GM18526 (cell line): ENCODE measurements around the gene CHRNB1.
A peak's percentile ranks its signal among the peaks of the same experiment; 100 is the strongest.

ENCODE experiments used
- POLR2A ChIP-seq: IDR thresholded peaks from 3 replicates; pipeline ENCODE4 v1.6.1; 2011; ENCODE audit not compliant: insufficient read length; ENCODE audit errors: extremely low read depth

The CHRNB1 gene

DNA sequence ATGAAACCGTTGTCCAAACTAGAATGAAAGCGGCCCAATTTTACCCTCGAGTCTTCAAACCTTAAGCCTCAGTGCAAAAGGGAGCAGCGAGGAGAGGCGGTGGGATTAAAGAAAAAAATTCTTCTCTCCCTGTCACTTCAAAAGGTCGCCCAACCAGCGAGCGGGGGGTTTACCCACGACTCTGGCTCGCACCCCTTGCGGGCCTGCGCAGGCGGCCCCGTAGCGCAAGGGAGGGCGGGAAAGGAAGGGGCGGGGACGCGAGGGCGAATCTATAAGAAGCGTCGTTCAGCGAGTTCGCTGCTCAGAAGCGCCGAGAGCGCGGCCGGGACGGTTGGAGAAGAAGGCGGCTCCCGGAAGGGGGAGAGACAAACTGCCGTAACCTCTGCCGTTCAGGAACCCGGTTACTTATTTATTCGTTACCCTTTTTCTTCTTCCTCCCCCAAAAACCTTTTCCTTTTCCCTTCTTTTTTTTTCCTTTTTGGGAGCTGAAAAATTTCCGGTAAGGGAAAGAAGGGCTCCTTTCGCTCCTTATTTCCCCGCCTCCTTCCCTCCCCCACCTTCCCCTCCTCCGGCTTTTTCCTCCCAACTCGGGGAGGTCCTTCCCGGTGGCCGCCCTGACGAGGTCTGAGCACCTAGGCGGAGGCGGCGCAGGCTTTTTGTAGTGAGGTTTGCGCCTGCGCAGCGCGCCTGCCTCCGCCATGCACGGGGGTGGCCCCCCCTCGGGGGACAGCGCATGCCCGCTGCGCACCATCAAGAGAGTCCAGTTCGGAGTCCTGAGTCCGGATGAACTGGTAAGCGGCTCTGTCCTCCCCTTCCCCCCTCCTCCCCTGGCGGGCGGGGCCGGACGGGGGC lies 39.4 kb downstream of the CHRNB1 start, which contains the start of gene POLR2A:
Gene POLR2A, plus strand, starts transcription at position 300 of the 852 bp plus-strand sequence.
- TF ChIP-seq POLR2A, result peak; percentile 100

DNA sequence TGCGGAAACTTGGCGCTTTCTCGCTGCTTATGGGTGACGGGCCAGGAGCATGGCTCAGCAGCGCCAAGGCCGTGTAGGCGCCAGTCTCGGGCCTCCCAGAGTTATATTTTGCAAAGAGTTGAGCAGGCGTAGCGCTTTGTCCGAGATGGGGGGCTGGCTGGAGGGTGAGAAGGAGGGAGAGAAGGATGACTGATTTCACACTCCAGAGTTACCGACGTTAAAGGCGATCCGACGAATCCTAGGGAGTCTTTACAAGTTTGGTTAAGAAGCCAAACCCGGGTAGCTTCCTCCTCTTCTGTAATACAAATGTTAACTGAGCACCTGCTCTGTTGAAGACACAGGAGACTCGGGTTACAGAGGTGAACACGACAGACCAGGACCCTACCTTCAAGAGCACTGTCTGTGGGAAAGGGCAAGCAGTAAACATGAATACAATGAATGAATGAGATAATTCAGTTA lies 40.1 kb downstream of the CHRNB1 start:
- TF ChIP-seq POLR2A, result no peak

DNA sequence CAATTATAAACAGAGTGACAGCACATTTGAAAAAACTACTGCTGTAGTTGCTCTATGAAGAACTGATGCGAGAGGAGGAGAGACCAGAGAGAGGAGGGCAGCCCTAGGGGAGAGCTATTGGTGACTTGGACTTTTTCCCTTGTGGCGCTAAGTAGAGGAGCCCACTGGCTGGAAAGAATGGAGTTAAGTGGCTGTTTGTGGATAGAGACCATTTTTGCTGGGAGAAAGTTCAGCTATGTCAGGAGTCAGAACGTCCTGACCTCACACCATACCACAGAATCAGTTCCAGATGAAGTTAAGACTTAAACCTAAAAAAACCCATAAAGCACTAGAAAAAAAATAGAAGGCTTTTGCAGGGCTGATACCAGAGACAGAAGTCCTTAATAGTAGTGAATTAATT lies 41.3 kb downstream of the CHRNB1 start:
- TF ChIP-seq POLR2A, result no peak

DNA sequence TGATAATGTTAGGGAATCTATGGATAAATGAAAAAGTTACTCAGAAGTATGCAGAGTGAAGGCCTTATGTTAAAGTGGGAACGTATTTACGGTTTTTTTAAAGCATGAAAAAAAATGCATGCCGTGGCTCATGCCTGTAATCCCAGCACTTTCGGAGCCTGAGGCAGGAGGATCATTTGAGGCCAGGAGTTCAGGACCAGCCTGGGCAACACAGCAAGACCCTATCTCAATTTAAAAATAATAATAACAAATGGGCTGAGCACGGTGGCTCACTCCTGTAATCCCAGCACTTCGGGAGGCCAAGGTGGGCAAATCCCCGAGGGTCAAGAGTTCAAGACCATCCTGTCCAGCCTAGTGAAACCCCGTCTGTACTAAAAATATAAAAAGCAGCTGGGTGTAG lies 45.3 kb downstream of the CHRNB1 start:
- no peak for TF ChIP-seq POLR2A

DNA sequence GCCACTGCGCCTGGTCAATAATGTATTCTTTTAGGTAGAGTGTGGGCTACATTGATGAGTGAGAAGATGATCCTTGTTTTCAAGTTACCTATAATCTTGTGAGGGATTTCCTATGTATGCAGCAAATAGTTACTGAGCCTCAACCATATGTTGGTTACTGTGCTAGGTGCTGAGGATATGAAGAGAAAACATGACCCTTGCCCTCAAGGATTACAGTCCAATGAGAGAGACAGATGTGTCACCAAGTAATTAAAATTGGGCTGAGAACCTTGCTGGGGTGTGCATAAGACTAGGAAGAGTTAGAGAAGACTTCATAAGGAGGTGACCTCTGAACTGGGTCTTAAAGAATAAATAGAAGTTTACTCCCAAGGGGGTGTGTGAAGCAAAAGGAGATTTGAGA lies 46.7 kb downstream of the CHRNB1 start:
- no peak for TF ChIP-seq POLR2A

DNA sequence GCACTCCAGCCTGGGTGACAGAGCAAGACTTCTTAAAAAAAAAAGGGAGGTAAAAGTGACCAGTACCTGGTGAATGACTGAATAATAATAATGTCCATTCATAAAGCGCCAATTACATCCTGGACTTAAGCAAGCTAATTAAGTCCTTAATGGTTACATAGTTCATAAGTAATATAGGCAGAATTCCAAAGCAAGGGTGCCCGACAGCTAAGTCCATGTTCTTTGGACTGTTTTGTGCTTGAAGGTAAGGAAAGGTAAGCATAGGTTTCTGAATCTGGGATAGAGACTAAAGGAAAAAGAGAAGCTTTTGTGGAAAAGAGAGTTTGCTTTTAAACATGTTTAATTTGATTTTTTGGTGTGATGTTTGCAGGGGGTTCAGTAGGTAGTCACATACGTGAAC lies 49.1 kb downstream of the CHRNB1 start:
- TF ChIP-seq POLR2A, result no peak

DNA sequence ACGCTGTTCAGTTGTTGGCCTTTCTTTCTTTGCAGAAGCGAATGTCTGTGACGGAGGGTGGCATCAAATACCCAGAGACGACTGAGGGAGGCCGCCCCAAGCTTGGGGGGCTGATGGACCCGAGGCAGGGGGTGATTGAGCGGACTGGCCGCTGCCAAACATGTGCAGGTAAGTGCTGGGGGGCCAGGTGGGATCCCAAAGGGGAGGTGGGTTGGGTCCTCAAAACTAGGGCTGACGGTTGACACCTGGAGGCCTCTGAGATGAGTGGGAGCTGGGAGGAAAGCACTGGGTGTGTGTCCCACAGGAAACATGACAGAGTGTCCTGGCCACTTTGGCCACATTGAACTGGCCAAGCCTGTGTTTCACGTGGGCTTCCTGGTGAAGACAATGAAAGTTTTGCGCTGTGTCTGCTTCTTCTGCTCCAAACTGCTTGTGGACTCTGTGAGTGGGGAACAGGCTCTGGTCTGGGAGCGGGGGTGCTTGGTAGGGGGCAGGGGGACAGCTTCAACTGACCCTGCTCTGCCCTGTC lies 51.1 kb downstream of the CHRNB1 start:
- TF ChIP-seq POLR2A, result no peak

DNA sequence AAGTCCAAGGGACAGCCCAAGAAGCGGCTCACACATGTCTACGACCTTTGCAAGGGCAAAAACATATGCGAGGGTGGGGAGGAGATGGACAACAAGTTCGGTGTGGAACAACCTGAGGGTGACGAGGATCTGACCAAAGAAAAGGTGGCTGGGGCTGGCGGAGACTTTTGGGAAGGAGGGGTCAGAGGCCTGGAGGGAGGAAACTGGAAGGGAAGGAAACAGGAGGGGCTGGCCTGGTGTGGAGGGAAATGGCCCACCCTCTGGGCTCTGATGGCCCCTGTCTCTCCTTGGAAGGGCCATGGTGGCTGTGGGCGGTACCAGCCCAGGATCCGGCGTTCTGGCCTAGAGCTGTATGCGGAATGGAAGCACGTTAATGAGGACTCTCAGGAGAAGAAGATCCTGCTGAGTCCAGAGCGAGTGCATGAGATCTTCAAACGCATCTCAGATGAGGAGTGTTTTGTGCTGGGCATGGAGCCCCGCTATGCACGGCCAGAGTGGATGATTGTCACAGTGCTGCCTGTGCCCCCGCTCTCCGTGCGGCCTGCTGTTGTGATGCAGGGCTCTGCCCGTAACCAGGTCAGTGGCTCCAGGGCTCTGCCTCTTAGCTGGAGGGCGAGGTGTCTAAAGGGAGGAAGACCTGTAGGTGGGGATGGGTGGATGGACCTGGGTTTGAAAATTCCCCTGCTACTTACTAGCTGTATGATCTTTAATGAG lies 51.8 kb downstream of the CHRNB1 start:
- no peak for TF ChIP-seq POLR2A

DNA sequence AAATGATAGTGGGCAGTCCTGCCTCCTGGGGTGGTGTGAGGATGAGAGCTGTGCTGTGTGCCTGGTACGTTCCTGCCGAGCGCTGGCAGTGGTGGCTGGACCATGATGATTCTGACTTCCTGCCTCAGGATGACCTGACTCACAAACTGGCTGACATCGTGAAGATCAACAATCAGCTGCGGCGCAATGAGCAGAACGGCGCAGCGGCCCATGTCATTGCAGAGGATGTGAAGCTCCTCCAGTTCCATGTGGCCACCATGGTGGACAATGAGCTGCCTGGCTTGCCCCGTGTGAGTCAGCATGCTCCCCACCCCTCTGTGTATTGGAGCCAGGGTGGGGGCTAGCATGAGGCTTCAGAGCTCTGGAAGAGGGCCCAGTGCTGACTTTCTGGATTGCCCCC lies 52.4 kb downstream of the CHRNB1 start:
- no peak for TF ChIP-seq POLR2A

DNA sequence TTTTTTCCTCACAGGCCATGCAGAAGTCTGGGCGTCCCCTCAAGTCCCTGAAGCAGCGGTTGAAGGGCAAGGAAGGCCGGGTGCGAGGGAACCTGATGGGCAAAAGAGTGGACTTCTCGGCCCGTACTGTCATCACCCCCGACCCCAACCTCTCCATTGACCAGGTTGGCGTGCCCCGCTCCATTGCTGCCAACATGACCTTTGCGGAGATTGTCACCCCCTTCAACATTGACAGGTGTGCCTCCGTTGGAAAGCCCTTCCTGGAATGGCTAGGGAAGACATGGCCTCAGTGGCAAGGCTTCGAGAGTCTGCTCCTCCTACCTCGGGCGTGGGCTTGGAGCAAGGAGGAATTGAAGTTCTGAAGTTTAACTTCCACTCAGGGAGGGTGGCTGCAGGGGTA lies 52.8 kb downstream of the CHRNB1 start:
- no peak for TF ChIP-seq POLR2A

DNA sequence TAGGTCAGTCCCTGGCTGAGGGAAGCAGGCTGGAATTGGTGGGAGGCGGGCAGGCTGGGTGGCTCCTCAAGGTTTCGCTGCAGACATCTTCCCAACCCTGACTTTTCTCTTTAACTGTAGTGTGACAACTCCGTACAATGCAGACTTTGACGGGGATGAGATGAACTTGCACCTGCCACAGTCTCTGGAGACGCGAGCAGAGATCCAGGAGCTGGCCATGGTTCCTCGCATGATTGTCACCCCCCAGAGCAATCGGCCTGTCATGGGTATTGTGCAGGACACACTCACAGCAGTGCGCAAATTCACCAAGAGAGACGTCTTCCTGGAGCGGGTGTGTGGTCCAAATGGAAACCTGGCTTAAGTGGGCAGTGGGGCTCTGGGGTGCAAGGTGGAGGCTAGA lies 54.3 kb downstream of the CHRNB1 start:
- TF ChIP-seq POLR2A, result no peak

DNA sequence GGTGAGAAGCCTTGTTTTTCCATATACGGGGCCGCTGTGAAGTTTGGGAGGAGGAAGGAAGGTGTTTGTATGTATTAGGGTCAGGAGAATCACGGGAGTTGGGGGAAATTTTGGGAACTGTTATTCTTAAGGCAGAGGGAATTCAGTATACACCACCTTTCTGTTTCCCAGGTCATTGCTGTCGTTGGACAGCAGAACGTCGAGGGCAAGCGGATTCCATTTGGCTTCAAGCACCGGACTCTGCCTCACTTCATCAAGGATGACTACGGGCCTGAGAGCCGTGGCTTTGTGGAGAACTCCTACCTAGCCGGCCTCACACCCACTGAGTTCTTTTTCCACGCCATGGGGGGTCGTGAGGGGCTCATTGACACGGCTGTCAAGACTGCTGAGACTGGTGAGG lies 56.9 kb downstream of the CHRNB1 start:
- no peak for TF ChIP-seq POLR2A

DNA sequence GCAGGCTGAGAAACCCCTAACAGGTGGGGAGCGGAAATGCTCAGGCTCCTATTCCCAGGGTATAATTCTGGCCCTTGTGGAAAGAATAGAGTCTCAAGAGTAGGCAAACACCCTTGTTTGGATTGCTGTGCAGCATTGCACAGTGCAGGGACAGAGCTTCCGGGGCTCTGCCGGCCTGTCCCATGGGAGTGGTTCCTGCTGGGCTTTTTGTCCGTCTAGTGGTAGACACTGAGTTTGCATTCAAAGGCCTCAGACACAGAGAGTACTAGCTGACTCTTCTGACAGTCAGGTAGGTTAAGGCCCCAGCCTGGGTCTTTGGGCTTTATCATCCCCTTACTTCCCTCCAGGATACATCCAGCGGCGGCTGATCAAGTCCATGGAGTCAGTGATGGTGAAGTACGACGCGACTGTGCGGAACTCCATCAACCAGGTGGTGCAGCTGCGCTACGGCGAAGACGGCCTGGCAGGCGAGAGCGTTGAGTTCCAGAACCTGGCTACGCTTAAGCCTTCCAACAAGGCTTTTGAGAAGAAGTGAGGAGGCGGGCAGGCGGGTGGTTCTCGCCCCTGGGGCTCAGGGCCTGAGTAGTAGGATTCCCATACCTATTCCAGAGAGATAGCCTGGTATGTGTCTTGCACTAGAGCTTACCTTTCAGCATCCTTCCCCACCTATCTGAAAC lies 57.4 kb downstream of the CHRNB1 start:
- no peak for TF ChIP-seq POLR2A

DNA sequence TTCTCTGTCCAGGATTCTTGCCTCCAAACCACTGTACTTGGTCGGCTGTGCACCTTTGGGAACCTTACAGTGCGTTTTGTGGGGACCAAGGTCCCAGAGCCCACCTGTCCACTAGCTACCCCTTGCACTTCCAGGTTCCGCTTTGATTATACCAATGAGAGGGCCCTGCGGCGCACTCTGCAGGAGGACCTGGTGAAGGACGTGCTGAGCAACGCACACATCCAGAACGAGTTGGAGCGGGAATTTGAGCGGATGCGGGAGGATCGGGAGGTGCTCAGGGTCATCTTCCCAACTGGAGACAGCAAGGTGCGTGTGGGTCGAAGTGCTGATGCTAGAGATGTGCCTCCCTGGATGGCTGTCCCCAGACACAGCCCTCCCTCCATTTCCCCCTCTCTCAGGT lies 58.1 kb downstream of the CHRNB1 start:
- TF ChIP-seq POLR2A, result no peak

DNA sequence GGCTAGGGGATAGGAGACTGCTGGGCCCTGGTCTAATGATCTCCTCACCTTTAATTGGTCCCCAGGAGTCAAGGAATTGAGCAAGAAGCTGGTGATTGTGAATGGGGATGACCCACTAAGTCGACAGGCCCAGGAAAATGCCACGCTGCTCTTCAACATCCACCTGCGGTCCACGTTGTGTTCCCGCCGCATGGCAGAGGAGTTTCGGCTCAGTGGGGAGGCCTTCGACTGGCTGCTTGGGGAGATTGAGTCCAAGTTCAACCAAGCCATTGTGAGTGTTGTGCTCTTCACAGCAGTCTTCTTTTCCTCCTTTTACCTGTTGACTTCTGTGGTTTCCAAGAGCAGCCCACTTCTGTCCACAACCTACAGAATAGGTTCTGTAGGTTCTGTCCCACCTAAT lies 58.7 kb downstream of the CHRNB1 start:
- no peak for TF ChIP-seq POLR2A
